ENCODE results near the gene CREB5.

DNA sequence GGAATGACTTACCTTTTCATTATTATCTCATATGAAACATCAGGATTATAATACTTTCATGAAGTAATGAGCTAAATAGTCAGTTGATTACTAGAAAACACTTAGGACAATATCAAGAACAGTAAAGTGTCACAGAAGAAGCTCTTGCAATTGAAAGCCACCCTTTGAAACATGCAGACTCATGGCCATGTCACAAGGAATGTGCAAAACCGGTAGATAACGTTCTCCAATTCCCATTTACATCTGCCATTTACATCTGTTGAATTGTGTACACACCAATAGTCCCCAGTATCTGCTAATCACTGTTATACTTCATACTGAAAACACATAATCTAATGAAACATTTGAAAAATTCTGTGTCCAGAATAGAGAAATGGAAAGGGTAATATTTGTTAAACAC is 237.5 kb downstream of the CREB5 start:
- TF ChIP-seq, protein P1, sequence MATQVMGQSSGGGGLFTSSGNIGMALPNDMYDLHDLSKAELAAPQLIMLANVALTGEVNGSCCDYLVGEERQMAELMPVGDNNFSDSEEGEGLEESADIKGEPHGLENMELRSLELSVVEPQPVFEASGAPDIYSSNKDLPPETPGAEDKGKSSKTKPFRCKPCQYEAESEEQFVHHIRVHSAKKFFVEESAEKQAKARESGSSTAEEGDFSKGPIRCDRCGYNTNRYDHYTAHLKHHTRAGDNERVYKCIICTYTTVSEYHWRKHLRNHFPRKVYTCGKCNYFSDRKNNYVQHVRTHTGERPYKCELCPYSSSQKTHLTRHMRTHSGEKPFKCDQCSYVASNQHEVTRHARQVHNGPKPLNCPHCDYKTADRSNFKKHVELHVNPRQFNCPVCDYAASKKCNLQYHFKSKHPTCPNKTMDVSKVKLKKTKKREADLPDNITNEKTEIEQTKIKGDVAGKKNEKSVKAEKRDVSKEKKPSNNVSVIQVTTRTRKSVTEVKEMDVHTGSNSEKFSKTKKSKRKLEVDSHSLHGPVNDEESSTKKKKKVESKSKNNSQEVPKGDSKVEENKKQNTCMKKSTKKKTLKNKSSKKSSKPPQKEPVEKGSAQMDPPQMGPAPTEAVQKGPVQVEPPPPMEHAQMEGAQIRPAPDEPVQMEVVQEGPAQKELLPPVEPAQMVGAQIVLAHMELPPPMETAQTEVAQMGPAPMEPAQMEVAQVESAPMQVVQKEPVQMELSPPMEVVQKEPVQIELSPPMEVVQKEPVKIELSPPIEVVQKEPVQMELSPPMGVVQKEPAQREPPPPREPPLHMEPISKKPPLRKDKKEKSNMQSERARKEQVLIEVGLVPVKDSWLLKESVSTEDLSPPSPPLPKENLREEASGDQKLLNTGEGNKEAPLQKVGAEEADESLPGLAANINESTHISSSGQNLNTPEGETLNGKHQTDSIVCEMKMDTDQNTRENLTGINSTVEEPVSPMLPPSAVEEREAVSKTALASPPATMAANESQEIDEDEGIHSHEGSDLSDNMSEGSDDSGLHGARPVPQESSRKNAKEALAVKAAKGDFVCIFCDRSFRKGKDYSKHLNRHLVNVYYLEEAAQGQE (IDR thresholded peaks at IDR 0.05; ENCODE audit: borderline replicate concordance): no peak
- TF ChIP-seq EZH2 (IDR thresholded peaks at IDR 0.05; ENCODE audit: borderline replicate concordance, insufficient read depth, low read length, poor library complexity, severe bottlenecking): no peak
- TF ChIP-seq, protein P2, sequence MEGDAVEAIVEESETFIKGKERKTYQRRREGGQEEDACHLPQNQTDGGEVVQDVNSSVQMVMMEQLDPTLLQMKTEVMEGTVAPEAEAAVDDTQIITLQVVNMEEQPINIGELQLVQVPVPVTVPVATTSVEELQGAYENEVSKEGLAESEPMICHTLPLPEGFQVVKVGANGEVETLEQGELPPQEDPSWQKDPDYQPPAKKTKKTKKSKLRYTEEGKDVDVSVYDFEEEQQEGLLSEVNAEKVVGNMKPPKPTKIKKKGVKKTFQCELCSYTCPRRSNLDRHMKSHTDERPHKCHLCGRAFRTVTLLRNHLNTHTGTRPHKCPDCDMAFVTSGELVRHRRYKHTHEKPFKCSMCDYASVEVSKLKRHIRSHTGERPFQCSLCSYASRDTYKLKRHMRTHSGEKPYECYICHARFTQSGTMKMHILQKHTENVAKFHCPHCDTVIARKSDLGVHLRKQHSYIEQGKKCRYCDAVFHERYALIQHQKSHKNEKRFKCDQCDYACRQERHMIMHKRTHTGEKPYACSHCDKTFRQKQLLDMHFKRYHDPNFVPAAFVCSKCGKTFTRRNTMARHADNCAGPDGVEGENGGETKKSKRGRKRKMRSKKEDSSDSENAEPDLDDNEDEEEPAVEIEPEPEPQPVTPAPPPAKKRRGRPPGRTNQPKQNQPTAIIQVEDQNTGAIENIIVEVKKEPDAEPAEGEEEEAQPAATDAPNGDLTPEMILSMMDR (IDR thresholded peaks at IDR 0.05; ENCODE audit: poor library complexity, severe bottlenecking): no peak
- TF ChIP-seq TAF1 (IDR thresholded peaks at IDR 0.05; ENCODE audit: low read depth): no peak
- TF ChIP-seq POLR2AphosphoS5 (IDR thresholded peaks at IDR 0.05): no peak
- no peak for TF ChIP-seq EP300 (conservative IDR thresholded peaks at IDR 0.05; ENCODE audit: poor library complexity, severe bottlenecking)
- TF ChIP-seq MXI1 (conservative IDR thresholded peaks at IDR 0.05; ENCODE audit: poor library complexity, severe bottlenecking): no peak
- no peak for TF ChIP-seq SMC3 (conservative IDR thresholded peaks at IDR 0.05; ENCODE audit: poor library complexity)
- TF ChIP-seq RAD21 (conservative IDR thresholded peaks at IDR 0.05): no peak
